WTC11 (cell line): ENCODE measurements around the gene RAB6A. TPM values are rescaled to one million over a fixed set of nuclear protein-coding genes. Genes with fewer than 3 reads are reported as not detected.

Experiments
- ATAC-seq: fragments of 200-7000 bp; cut with Tn5 transposase; 2 replicates; pipeline ENCODE4 v1.10.0; 2021; ENCODE audit warnings: mild to moderate bottlenecking, moderate library complexity
- CTCF ChIA-PET: fragments of 300-600 bp; sonication (Branson Sonifier 250); formaldehyde crosslinking; loops from one replicate; lab custom pipeline; 2021; ENCODE audit warnings: antibody characterized with exemption; lab: Charles Lee
- POLR2A ChIA-PET: fragments of 350-600 bp; sonication (Branson Sonifier 250); formaldehyde crosslinking; loops from one replicate; lab custom pipeline; 2021; ENCODE audit warnings: antibody characterized with exemption; lab: Charles Lee
- DNase-seq: peaks from one replicate; pipeline ENCODE4 v3.0.0; 2021; ENCODE audit warnings: low spot score
- H3K27ac Mint-ChIP-seq: 2 replicates; pipeline ENCODE4 v1.8.0; 2021; ENCODE audit warnings: mixed read lengths
- H3K27me3 Mint-ChIP-seq: 2 replicates; pipeline ENCODE4 v1.8.0; 2021; ENCODE audit warnings: low read depth, mild to moderate bottlenecking, moderate library complexity, mixed read lengths
- H3K36me3 Mint-ChIP-seq: 2 replicates; pipeline ENCODE4 v1.8.0; 2021; ENCODE audit warnings: mixed read lengths
- H3K4me1 Mint-ChIP-seq: 2 replicates; pipeline ENCODE4 v1.8.0; 2022; ENCODE audit warnings: mixed read lengths
- H3K4me3 Mint-ChIP-seq: 2 replicates; pipeline ENCODE4 v1.8.0; 2021; ENCODE audit warnings: mild to moderate bottlenecking, moderate library complexity, mixed read lengths
- H3K9me3 Mint-ChIP-seq: 2 replicates; pipeline ENCODE4 v1.8.0; 2021; ENCODE audit warnings: mixed read lengths
- ELF4 ChIP-seq: sonication (generic); formaldehyde crosslinking; IDR thresholded peaks from 2 replicates; pipeline ENCODE4 v1.8.1; 2022; ENCODE audit warnings: low read depth, mild to moderate bottlenecking, moderate library complexity, missing genetic modification reagents
- FOXJ3 ChIP-seq: sonication (generic); formaldehyde crosslinking; IDR thresholded peaks from 2 replicates; pipeline ENCODE4 v1.9.0; 2021; ENCODE audit warnings: missing genetic modification reagents, mild to moderate bottlenecking, borderline replicate concordance
- GRHL2 ChIP-seq: fragments of 250-450 bp; sonication (Bioruptor Pico); IDR thresholded peaks from 2 replicates; pipeline ENCODE4 v1.8.0; 2022; ENCODE audit warnings: mild to moderate bottlenecking, moderate library complexity; ENCODE audit not compliant: insufficient replicate concordance, severe bottlenecking
- MXD4 ChIP-seq: fragments of 250-450 bp; sonication (Bioruptor Pico); IDR thresholded peaks from 2 replicates; pipeline ENCODE4 v1.8.0; 2021; ENCODE audit warnings: mild to moderate bottlenecking, moderate library complexity, borderline replicate concordance
- NFE2L1 ChIP-seq: sonication (generic); formaldehyde crosslinking; IDR thresholded peaks from 2 replicates; pipeline ENCODE4 v1.8.1; 2023; ENCODE audit warnings: missing genetic modification reagents
- NR1H2 ChIP-seq: sonication (generic); formaldehyde crosslinking; IDR thresholded peaks from 2 replicates; pipeline ENCODE4 v1.9.0; 2021; ENCODE audit warnings: mild to moderate bottlenecking, moderate library complexity, missing genetic modification reagents
- PRRX2 ChIP-seq: fragments of 250-450 bp; sonication (Bioruptor Pico); IDR thresholded peaks from 2 replicates; pipeline ENCODE4 v1.8.0; 2021; ENCODE audit warnings: mild to moderate bottlenecking
- SOX15 ChIP-seq: fragments of 250-450 bp; sonication (Bioruptor Pico); IDR thresholded peaks from 2 replicates; pipeline ENCODE4 v1.9.0; 2021; ENCODE audit warnings: mild to moderate bottlenecking
- ZNF219 ChIP-seq: sonication (generic); formaldehyde crosslinking; IDR thresholded peaks from 2 replicates; pipeline ENCODE4 v1.8.0; 2023; ENCODE audit warnings: missing genetic modification reagents, mild to moderate bottlenecking, borderline replicate concordance
- ZNF671 ChIP-seq: fragments of 250-450 bp; sonication (Bioruptor Pico); IDR thresholded peaks from 2 replicates; pipeline ENCODE4 v1.8.0; 2021; ENCODE audit warnings: mild to moderate bottlenecking
- total RNA-seq: library from RNA; stranded (reverse); gene quantifications from 3 replicates; pipeline ENCODE4 v1.2.3, GENCODE V29; 2021
- TF ChIP-seq, protein P1 (sequence below): sonication (generic); formaldehyde crosslinking; IDR thresholded peaks from 2 replicates; pipeline ENCODE4 v1.8.0; 2022; ENCODE audit warnings: missing genetic modification reagents
- TF ChIP-seq, protein P2 (sequence below): fragments of 250-450 bp; sonication (Bioruptor Pico); IDR thresholded peaks from 2 replicates; pipeline ENCODE4 v1.9.0; 2021; ENCODE audit warnings: mild to moderate bottlenecking
- TF ChIP-seq, protein P3 (sequence below): sonication (generic); formaldehyde crosslinking; IDR thresholded peaks from 2 replicates; pipeline ENCODE4 v1.8.0; 2022; ENCODE audit warnings: mild to moderate bottlenecking, missing genetic modification reagents
- TF ChIP-seq, protein P4 (sequence below): sonication (generic); formaldehyde crosslinking; IDR thresholded peaks from 2 replicates; pipeline ENCODE4 v1.8.1; 2022; ENCODE audit warnings: missing genetic modification reagents, borderline replicate concordance
- TF ChIP-seq, protein P5 (sequence below): sonication (generic); formaldehyde crosslinking; IDR thresholded peaks from 2 replicates; pipeline ENCODE4 v1.8.1; 2022; ENCODE audit warnings: mild to moderate bottlenecking, missing genetic modification reagents, moderate library complexity, borderline replicate concordance

RAB6A gene
- total RNA-seq, 1 experiment from 2014 or later = 107 TPM

DNA sequence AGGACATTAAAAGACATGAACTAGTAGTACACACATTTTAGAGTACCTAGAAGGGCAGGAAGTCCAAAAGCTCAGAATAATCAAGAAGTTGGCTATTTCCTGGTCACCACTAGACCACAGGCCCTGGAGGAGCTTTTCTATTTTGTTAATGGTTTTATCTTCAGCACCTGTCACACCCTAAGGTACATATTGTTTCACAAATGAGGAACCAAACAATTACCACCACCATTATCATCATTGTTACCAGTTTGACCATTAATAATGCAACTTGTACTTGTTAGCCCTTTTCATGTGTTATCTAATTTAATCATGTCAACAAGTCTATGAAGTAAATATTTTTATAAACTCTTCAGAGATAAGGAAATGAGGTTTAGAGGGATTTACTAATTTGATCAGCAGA is 31.7 kb upstream of the RAB6A start:
- Mint-ChIP-seq H3K27ac (no peak overlapping the region), H3K4me3 (no peak overlapping the region), H3K27me3 (no peaks in the 10 kb centered on the region), H3K9me3 (no peaks in the 10 kb centered on the region), H3K4me1 (peaks cover 6% of the 10 kb centered on the region; the same call in 1 of the 2 replicates), H3K36me3 (no peaks in the 10 kb centered on the region)
- ATAC-seq (no peak), DNase-seq (no peak)
- ChIA-PET CTCF (no interaction called here), POLR2A (no interaction called here)
- TF ChIP-seq SOX15 (CRISPR knock-in tag) = no peak
- TF ChIP-seq, protein P1, sequence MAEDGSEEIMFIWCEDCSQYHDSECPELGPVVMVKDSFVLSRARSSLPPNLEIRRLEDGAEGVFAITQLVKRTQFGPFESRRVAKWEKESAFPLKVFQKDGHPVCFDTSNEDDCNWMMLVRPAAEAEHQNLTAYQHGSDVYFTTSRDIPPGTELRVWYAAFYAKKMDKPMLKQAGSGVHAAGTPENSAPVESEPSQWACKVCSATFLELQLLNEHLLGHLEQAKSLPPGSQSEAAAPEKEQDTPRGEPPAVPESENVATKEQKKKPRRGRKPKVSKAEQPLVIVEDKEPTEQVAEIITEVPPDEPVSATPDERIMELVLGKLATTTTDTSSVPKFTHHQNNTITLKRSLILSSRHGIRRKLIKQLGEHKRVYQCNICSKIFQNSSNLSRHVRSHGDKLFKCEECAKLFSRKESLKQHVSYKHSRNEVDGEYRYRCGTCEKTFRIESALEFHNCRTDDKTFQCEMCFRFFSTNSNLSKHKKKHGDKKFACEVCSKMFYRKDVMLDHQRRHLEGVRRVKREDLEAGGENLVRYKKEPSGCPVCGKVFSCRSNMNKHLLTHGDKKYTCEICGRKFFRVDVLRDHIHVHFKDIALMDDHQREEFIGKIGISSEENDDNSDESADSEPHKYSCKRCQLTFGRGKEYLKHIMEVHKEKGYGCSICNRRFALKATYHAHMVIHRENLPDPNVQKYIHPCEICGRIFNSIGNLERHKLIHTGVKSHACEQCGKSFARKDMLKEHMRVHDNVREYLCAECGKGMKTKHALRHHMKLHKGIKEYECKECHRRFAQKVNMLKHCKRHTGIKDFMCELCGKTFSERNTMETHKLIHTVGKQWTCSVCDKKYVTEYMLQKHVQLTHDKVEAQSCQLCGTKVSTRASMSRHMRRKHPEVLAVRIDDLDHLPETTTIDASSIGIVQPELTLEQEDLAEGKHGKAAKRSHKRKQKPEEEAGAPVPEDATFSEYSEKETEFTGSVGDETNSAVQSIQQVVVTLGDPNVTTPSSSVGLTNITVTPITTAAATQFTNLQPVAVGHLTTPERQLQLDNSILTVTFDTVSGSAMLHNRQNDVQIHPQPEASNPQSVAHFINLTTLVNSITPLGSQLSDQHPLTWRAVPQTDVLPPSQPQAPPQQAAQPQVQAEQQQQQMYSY (CRISPR knock-in tag) = no peak
- no peak for TF ChIP-seq MXD4 (CRISPR knock-in tag)
- TF ChIP-seq, protein P2, sequence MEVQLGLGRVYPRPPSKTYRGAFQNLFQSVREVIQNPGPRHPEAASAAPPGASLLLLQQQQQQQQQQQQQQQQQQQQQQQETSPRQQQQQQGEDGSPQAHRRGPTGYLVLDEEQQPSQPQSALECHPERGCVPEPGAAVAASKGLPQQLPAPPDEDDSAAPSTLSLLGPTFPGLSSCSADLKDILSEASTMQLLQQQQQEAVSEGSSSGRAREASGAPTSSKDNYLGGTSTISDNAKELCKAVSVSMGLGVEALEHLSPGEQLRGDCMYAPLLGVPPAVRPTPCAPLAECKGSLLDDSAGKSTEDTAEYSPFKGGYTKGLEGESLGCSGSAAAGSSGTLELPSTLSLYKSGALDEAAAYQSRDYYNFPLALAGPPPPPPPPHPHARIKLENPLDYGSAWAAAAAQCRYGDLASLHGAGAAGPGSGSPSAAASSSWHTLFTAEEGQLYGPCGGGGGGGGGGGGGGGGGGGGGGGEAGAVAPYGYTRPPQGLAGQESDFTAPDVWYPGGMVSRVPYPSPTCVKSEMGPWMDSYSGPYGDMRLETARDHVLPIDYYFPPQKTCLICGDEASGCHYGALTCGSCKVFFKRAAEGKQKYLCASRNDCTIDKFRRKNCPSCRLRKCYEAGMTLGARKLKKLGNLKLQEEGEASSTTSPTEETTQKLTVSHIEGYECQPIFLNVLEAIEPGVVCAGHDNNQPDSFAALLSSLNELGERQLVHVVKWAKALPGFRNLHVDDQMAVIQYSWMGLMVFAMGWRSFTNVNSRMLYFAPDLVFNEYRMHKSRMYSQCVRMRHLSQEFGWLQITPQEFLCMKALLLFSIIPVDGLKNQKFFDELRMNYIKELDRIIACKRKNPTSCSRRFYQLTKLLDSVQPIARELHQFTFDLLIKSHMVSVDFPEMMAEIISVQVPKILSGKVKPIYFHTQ (CRISPR knock-in tag) = no peak

DNA sequence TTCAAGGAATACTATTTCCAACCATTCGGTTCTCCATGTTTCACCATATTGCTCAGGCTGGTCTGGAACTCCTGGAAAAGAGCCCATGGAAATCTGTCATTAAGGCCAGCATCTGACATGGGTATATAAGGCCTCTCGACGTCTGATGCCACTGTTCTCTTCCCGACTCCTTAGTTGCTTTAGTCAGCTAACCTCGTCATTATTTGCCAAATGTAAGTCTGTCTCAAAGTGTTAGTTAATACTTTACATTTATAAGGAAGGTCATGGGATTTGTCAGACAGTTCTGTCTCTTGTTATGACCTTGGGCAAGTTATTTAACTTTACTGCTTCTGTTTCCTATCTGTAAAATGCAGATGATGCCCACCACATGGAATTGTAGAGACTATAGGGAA is 28.4 kb upstream of the RAB6A start:
- no peaks in the 10 kb centered on the region for H3K36me3 Mint-ChIP-seq
- ChIA-PET POLR2A (no interaction called here), CTCF (no interaction called here)
- no peaks in the 10 kb centered on the region for H3K27me3 Mint-ChIP-seq
- TF ChIP-seq ZNF671 (no peak), PRRX2 (CRISPR knock-in tag) (no peak), FOXJ3 (CRISPR knock-in tag) (no peak), MXD4 (CRISPR knock-in tag) (no peak), GRHL2 (CRISPR knock-in tag) (no peak), ZNF219 (no peak), ELF4 (CRISPR knock-in tag) (no peak), NFE2L1 (CRISPR knock-in tag) (no peak), NR1H2 (CRISPR knock-in tag) (no peak)
- TF ChIP-seq, protein P3, sequence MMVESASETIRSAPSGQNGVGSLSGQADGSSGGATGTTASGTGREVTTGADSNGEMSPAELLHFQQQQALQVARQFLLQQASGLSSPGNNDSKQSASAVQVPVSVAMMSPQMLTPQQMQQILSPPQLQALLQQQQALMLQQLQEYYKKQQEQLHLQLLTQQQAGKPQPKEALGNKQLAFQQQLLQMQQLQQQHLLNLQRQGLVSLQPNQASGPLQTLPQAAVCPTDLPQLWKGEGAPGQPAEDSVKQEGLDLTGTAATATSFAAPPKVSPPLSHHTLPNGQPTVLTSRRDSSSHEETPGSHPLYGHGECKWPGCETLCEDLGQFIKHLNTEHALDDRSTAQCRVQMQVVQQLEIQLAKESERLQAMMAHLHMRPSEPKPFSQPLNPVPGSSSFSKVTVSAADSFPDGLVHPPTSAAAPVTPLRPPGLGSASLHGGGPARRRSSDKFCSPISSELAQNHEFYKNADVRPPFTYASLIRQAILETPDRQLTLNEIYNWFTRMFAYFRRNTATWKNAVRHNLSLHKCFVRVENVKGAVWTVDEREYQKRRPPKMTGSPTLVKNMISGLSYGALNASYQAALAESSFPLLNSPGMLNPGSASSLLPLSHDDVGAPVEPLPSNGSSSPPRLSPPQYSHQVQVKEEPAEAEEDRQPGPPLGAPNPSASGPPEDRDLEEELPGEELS (CRISPR knock-in tag) = no peak
- TF ChIP-seq, protein P4, sequence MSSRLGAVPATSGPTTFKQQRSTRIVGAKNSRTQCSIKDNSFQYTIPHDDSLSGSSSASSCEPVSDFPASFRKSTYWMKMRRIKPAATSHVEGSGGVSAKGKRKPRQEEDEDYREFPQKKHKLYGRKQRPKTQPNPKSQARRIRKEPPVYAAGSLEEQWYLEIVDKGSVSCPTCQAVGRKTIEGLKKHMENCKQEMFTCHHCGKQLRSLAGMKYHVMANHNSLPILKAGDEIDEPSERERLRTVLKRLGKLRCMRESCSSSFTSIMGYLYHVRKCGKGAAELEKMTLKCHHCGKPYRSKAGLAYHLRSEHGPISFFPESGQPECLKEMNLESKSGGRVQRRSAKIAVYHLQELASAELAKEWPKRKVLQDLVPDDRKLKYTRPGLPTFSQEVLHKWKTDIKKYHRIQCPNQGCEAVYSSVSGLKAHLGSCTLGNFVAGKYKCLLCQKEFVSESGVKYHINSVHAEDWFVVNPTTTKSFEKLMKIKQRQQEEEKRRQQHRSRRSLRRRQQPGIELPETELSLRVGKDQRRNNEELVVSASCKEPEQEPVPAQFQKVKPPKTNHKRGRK (CRISPR knock-in tag) = no peak
- TF ChIP-seq, protein P5, sequence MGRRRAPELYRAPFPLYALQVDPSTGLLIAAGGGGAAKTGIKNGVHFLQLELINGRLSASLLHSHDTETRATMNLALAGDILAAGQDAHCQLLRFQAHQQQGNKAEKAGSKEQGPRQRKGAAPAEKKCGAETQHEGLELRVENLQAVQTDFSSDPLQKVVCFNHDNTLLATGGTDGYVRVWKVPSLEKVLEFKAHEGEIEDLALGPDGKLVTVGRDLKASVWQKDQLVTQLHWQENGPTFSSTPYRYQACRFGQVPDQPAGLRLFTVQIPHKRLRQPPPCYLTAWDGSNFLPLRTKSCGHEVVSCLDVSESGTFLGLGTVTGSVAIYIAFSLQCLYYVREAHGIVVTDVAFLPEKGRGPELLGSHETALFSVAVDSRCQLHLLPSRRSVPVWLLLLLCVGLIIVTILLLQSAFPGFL (CRISPR knock-in tag) = no peak
- DNase-seq (no peak), ATAC-seq (no peak)
- H3K9me3 Mint-ChIP-seq = no peaks in the 10 kb centered on the region
- H3K27ac Mint-ChIP-seq = peak overlapping the region; percentile 84; the same call in 1 of the 2 replicates
- peak overlapping the region; percentile 95 for H3K4me3 Mint-ChIP-seq
- peaks cover 9% of the 10 kb centered on the region for H3K4me1 Mint-ChIP-seq
